Bronchial epithelial cell (primary cell): ENCODE measurements around the gene IGFLR1. TPM values are rescaled to one million over a fixed set of nuclear protein-coding genes. Genes with fewer than 3 reads are reported as not detected.

Experiments
- DNase-seq: peaks from one replicate; pipeline ENCODE4 v3.0.0-alpha.2; 2010; ENCODE audit warnings: low read depth
- FAIRE-seq: peaks from 2 replicates; lab custom pipeline; 2011; peaks lifted over from hg19 to GRCh38; lab: Jason Lieb, UNC
- H3K27me3 ChIP-seq: 2 replicates; pipeline ENCODE4 v1.5.1; 2011; ENCODE audit warnings: low read length; ENCODE audit not compliant: control insufficient read depth, insufficient read depth
- H3K36me3 ChIP-seq: 2 replicates; pipeline ENCODE4 v1.5.1; 2011; ENCODE audit warnings: low read length; ENCODE audit not compliant: control insufficient read depth, insufficient read depth
- H3K4me3 ChIP-seq: 2 replicates; pipeline ENCODE4 v1.5.1; 2011; ENCODE audit warnings: mild to moderate bottlenecking, low read depth, low read length, control low read depth
- total RNA-seq: library from RNA; depleted of rRNA; stranded (reverse); fragments of >200 nt; gene quantifications from 2 replicates; pipeline ENCODE4 v1.2.1, GENCODE V29; 2014
- TF ChIP-seq, protein P1 (sequence below): IDR thresholded peaks from 2 replicates; pipeline ENCODE4 v1.5.1; 2011; ENCODE audit warnings: mild to moderate bottlenecking, moderate library complexity, low read length, control low read depth, inconsistent platforms; ENCODE audit not compliant: insufficient read depth, severe bottlenecking

IGFLR1 gene
- total RNA-seq, 1 donor from 2014 or later = 0.26 TPM

DNA sequence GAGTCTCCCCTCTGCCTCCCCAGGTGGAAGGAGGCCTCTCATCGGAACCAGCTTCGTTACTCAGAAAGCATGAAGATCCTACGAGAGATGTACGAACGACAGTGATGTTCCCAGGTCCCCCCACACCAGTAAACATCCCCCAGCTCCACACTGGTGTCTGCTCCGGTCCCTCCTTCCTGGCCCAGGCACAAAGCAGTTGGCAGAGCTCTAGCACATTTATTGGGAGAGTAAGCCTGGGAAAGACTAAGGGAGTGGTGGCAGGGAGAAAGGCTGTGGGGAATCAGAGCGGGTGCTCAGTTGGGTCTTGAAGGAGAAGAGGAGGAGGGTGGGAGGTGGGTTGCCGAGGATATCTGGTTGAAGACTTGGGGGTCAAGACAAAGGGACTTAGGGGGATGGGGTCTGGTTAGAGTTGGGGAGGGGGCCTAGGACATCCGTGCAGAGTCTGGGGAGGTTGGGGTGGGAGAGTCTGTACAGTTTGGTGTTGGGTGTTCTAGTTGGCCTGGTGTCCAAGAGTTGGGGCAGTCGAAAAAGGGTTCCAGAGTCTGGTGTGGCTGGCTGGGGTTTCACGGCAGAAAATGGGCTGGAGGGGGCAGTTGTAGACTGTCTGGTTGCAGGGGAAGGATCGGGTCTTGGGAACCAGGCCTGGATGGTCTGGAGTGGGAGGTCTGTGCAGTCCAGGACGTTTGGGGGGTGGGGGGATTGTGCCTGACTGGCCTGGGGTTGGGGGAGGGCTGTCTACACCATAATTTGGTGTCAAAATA is 12.3 kb upstream of the IGFLR1 start:
- DNase-seq (no peak), FAIRE-seq (no peak)
- Histone ChIP-seq H3K36me3 (peaks cover 20% of the 10 kb centered on the region), H3K27me3 (no peaks in the 10 kb centered on the region), H3K4me3 (no peak overlapping the region)
- TF ChIP-seq, protein P1, sequence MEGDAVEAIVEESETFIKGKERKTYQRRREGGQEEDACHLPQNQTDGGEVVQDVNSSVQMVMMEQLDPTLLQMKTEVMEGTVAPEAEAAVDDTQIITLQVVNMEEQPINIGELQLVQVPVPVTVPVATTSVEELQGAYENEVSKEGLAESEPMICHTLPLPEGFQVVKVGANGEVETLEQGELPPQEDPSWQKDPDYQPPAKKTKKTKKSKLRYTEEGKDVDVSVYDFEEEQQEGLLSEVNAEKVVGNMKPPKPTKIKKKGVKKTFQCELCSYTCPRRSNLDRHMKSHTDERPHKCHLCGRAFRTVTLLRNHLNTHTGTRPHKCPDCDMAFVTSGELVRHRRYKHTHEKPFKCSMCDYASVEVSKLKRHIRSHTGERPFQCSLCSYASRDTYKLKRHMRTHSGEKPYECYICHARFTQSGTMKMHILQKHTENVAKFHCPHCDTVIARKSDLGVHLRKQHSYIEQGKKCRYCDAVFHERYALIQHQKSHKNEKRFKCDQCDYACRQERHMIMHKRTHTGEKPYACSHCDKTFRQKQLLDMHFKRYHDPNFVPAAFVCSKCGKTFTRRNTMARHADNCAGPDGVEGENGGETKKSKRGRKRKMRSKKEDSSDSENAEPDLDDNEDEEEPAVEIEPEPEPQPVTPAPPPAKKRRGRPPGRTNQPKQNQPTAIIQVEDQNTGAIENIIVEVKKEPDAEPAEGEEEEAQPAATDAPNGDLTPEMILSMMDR = no peak

DNA sequence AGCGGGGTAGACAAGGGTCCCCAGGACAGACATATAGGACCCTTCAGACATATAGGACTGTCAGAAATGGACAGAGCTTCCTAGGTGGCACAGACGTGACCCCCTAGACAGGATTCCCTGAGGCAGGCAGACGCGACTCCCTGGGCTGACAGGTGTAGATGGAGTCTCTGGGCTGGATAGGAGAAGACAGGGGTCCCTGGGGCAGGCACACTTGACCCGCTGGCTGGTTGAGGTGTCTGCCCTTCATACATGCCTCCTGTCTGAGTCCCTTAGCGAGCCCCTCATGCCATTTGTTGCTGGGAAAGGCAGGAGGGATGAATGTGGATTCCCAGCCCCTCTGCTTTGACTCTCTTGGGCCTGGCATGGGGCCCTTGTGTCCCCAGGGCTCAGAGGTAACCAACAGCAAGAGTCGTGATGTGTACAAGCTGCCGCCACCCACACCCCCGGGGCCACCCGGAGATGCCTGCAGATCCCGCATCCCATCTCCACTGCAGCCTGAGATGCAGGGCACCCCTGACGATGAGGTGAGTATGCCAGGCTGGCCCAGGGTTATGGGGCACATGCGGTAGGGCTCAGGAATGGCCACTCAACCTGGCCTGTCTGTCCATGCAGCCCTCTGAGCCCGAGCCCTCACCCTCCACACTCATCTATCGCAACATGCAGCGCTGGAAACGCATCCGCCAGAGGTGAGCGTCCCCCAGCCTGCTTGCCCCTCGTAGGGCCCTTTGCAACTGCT is 11.6 kb upstream of the IGFLR1 start:
- H3K36me3 ChIP-seq = peaks cover 18% of the 10 kb centered on the region
- no peak for DNase-seq
- H3K4me3 ChIP-seq = no peak overlapping the region
- TF ChIP-seq, protein P1 = no peak
- no peak for FAIRE-seq
- no peaks in the 10 kb centered on the region for H3K27me3 ChIP-seq

DNA sequence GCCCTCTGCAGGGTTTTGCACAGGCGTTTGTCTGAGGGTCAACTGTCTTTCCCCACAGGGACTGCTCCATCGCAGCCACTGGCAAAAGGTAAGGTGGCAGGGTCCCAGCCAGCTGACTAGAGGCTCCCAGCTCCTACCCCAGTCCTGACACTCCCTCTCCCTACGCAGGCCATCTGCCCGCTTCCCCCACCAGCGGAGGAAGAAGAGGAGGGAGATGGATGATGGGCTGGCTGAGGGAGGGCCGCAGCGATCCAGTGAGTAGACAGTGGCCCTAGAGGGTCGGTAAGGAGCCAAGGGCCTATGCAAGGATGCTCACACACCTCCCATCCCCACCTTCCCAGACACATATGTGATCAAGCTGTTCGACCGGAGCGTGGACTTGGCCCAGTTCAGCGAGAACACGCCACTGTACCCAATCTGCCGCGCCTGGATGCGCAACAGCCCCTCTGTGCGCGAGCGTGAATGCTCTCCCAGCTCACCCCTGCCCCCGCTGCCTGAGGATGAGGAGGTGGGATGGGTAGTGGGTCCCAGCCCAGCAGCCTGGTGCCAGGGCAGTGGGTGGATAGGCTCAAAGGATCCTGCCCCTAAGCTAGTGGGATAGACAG is 10.6 kb upstream of the IGFLR1 start:
- peaks cover 18% of the 10 kb centered on the region for H3K36me3 ChIP-seq
- no peak for DNase-seq
- no peaks in the 10 kb centered on the region for H3K27me3 ChIP-seq
- TF ChIP-seq, protein P1 = no peak
- no peak for FAIRE-seq
- no peak overlapping the region for H3K4me3 ChIP-seq

DNA sequence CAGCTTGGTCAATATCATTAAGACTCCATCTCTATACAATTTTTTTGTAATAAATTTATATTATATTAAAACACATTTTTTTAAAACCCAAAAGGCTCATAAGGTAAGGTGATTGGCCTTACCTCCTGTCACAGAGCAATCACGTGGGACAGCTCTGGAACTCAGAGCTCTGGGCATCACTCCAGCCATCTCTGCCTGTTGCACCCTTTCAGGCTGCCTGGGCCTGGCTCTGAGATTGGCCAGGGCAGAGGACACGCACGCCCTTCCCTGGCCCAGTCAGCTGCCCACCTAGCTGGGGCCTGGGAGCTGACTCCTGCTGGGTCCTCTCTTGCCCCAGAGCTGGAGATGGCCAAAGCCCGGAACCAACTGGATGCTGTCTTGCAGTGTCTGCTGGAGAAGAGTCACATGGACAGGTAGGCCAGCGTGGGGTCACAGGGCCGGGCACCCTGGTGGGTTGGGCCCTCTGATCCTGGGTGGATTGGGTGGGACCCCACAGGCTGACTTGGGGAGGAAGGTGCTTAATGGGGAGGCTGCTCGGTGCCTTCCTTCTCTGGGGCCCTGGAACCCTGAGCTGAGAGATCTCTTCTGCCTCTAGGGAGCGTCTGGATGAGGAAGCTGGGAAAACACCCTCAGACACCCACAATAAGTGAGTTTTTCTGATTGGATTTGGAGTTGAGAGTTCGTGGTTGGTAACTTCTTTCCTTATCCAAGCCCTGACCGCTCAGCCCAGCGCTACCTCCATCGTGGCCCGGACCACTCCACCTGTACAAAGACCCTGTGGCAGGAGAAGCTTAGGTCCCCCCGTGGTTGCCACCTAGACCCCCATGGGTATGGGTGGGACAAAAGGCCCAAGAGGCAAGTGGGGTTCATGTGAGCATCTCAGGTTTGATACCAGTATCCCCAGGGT is 9.8 kb upstream of the IGFLR1 start:
- DNase-seq (no peak), FAIRE-seq (no peak)
- TF ChIP-seq, protein P1 = no peak
- H3K27me3 ChIP-seq = no peaks in the 10 kb centered on the region
- H3K36me3 ChIP-seq = peaks cover 18% of the 10 kb centered on the region
- H3K4me3 ChIP-seq = no peak overlapping the region

DNA sequence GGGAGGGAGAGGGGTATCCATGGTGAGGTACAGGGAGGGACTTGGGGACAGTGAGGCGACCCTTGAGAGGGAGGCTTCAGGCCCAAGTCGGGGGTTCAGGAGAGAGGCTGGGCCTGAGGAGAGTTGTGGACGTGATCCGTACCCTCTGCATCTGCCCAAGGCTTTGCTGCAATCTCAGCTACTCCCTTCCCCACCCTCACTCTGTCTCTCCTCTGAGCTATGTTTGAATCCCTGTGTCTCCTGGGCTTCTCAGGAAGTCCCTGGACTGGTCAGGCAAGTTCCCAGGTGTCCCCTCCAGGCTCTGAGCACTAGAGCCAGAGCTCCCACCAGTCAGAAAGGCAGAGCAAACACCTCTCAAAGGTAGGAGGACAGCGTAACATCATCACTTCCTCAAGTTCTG is 7.9 kb upstream of the IGFLR1 start:
- Histone ChIP-seq H3K27me3 (no peaks in the 10 kb centered on the region), H3K4me3 (no peak overlapping the region), H3K36me3 (peaks cover 18% of the 10 kb centered on the region)
- no peak for FAIRE-seq
- DNase-seq = no peak
- TF ChIP-seq, protein P1 = no peak
